HuH-7 (cell line): ENCODE data around the gene STOM.

Source experiments
- DNase-seq: peaks from one replicate; pipeline ENCODE4 v3.0.0; 2011; ENCODE audit warnings: low spot score

STOM gene

GRCh38 chr9:121348221-121348620, 21.8 kb downstream of the STOM start:
- no peak for DNase-seq

- DNase-seq = no peak
Observed at GRCh38 chr9:121345070-121345469, 25.0 kb downstream of the STOM start.

GRCh38 chr9:121344184-121344583, 25.9 kb downstream of the STOM start:
- DNase-seq = no peak

GRCh38 chr9:121340676-121341392, 29.2 kb downstream of the STOM start:
- DNase-seq = no peak

GRCh38 chr9:121339437-121339836, 30.6 kb downstream of the STOM start:
- DNase-seq = no peak

- DNase-seq = no peak
Observed at GRCh38 chr9:121336665-121337064, 33.4 kb downstream of the STOM start.

- DNase-seq = no peak
Observed at GRCh38 chr9:121333950-121334773, 35.9 kb downstream of the STOM start.

- no peak for DNase-seq
Observed at GRCh38 chr9:121331992-121332685, 37.9 kb downstream of the STOM start.

GRCh38 chr9:121331549-121331948, 38.5 kb downstream of the STOM start:
- DNase-seq = no peak

- no peak for DNase-seq
Observed at GRCh38 chr9:121328876-121329681, 41.0 kb downstream of the STOM start.

GRCh38 chr9:121328476-121328875, 41.6 kb downstream of the STOM start:
- no peak for DNase-seq

- DNase-seq = no peak
Observed at GRCh38 chr9:121326901-121327613, 43.0 kb downstream of the STOM start.

GRCh38 chr9:121326130-121326838, 43.8 kb downstream of the STOM start:
- no peak for DNase-seq

GRCh38 chr9:121325387-121325786, 44.7 kb downstream of the STOM start:
- DNase-seq = no peak

- DNase-seq = no peak
Observed at GRCh38 chr9:121324755-121325154, 45.3 kb downstream of the STOM start.

GRCh38 chr9:121324316-121324715, 45.7 kb downstream of the STOM start:
- DNase-seq = no peak

GRCh38 chr9:121323449-121324151, 46.5 kb downstream of the STOM start:
- no peak for DNase-seq

- DNase-seq = no peak
Observed at GRCh38 chr9:121322737-121323448, 47.2 kb downstream of the STOM start.

- DNase-seq = peak; percentile 60
Observed at GRCh38 chr9:121322037-121322736, 47.9 kb downstream of the STOM start.
